Inferior parietal cortex (tissue), 1 donor: ENCODE measurements around the gene WDR5.
A peak's percentile ranks its signal among the peaks of the same experiment; 100 is the strongest.

Experiments used
- DNase-seq: peaks from one replicate; pipeline ENCODE4 v3.0.0-alpha.2; 2016; ENCODE audit errors: extremely low spot score

Gene WDR5

GRCh38 chr9:134188386-134189144, 52.7 kb downstream of the WDR5 start:
- no peak for DNase-seq

GRCh38 chr9:134189145-134189469, 53.2 kb downstream of the WDR5 start:
- peak; percentile 26 for DNase-seq

- DNase-seq, result no peak
Observed at GRCh38 chr9:134189470-134190231, 53.8 kb downstream of the WDR5 start.

GRCh38 chr9:134190232-134191121, 54.6 kb downstream of the WDR5 start:
- DNase-seq, result no peak

- no peak for DNase-seq
Observed at GRCh38 chr9:134191455-134192209, 55.8 kb downstream of the WDR5 start.

GRCh38 chr9:134192311-134192950, 56.5 kb downstream of the WDR5 start:
- DNase-seq, result no peak

GRCh38 chr9:134192951-134193731, 57.3 kb downstream of the WDR5 start:
- no peak for DNase-seq

- no peak for DNase-seq
Observed at GRCh38 chr9:134193912-134194535, 58.1 kb downstream of the WDR5 start.

GRCh38 chr9:134195558-134195957, 59.7 kb downstream of the WDR5 start:
- no peak for DNase-seq

GRCh38 chr9:134196911-134197310, 61.0 kb downstream of the WDR5 start:
- no peak for DNase-seq

- no peak for DNase-seq
Observed at GRCh38 chr9:134198791-134199190, 62.9 kb downstream of the WDR5 start.

- no peak for DNase-seq
Observed at GRCh38 chr9:134200730-134201129, 64.8 kb downstream of the WDR5 start.

GRCh38 chr9:134203224-134203623, 67.3 kb downstream of the WDR5 start:
- no peak for DNase-seq

GRCh38 chr9:134204041-134204440, 68.2 kb downstream of the WDR5 start:
- DNase-seq, result no peak

GRCh38 chr9:134204991-134205578, 69.2 kb downstream of the WDR5 start:
- no peak for DNase-seq

- peak; percentile 84 for DNase-seq
Observed at GRCh38 chr9:134205672-134206310, 69.9 kb downstream of the WDR5 start.

- no peak for DNase-seq
Observed at GRCh38 chr9:134206311-134207300, 70.7 kb downstream of the WDR5 start.
